Measurements from ENCODE around the gene OR1F1.
"Not testable (repeated sequence)": the region's sequence is repeated elsewhere in the genome, so short reads cannot be mapped to it uniquely, and the experiment has no call there.

GRCh38 chr16:3197694-3198333, 9.8 kb downstream of the OR1F1 start:
- TF ChIP-seq EZH2phosphoT487 (conservative IDR thresholded peaks at IDR 0.05; ENCODE audit: low read length) = not testable (repeated sequence)
- TF ChIP-seq, protein P1, sequence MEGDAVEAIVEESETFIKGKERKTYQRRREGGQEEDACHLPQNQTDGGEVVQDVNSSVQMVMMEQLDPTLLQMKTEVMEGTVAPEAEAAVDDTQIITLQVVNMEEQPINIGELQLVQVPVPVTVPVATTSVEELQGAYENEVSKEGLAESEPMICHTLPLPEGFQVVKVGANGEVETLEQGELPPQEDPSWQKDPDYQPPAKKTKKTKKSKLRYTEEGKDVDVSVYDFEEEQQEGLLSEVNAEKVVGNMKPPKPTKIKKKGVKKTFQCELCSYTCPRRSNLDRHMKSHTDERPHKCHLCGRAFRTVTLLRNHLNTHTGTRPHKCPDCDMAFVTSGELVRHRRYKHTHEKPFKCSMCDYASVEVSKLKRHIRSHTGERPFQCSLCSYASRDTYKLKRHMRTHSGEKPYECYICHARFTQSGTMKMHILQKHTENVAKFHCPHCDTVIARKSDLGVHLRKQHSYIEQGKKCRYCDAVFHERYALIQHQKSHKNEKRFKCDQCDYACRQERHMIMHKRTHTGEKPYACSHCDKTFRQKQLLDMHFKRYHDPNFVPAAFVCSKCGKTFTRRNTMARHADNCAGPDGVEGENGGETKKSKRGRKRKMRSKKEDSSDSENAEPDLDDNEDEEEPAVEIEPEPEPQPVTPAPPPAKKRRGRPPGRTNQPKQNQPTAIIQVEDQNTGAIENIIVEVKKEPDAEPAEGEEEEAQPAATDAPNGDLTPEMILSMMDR (IDR thresholded peaks at IDR 0.05; ENCODE audit: insufficient read depth, low read length, poor library complexity, severe bottlenecking) = not testable (repeated sequence)

Data from SU-DHL-6 (cell line).